Keratinocyte (primary cell): ENCODE results near the gene FASTKD2. TPM values are rescaled to one million over a fixed set of nuclear protein-coding genes. Genes with fewer than 3 reads are reported as not detected.

ENCODE experiments used
- DNase-seq: peaks from one replicate; pipeline ENCODE4 v3.0.0-alpha.2; 2011; ENCODE audit warnings: low read depth, missing footprints, low spot score
- FAIRE-seq: peaks from 2 replicates; lab custom pipeline; 2011; peaks lifted over from hg19 to GRCh38; lab: Jason Lieb, UNC
- H2AFZ ChIP-seq: 2 replicates; pipeline ENCODE4 v1.6.0; 2012; ENCODE audit warnings: low read length, control low read depth, inconsistent platforms; ENCODE audit not compliant: control insufficient read depth
- H3K27ac ChIP-seq: 2 replicates; pipeline ENCODE4 v1.5.1; 2011; ENCODE audit warnings: low read length; ENCODE audit not compliant: control insufficient read depth, insufficient read depth
- H3K27me3 ChIP-seq: 3 replicates; pipeline ENCODE4 v1.6.0; 2011; ENCODE audit warnings: low read length; ENCODE audit not compliant: control insufficient read depth, insufficient read depth; ENCODE audit errors: extremely low read depth
- H3K36me3 ChIP-seq, 2 experiments: 2 replicates in 1 of 2; 3 replicates in 1 of 2; pipeline ENCODE4 v1.5.1; 2011; ENCODE audit warnings: low read length in 2 of 2, mild to moderate bottlenecking in 1 of 2; ENCODE audit not compliant: control insufficient read depth in 2 of 2, insufficient read depth in 2 of 2; ENCODE audit errors: extremely low read depth in 1 of 2
- H3K4me1 ChIP-seq: 3 replicates; pipeline ENCODE4 v1.5.1; 2011; ENCODE audit warnings: low read length; ENCODE audit not compliant: control insufficient read depth, insufficient read depth; ENCODE audit errors: extremely low read depth
- H3K4me2 ChIP-seq: 3 replicates; pipeline ENCODE4 v1.6.0; 2011; ENCODE audit warnings: low read depth, low read length; ENCODE audit not compliant: control insufficient read depth, insufficient read depth; ENCODE audit errors: extremely low read depth
- H3K4me3 ChIP-seq, 3 experiments: fragments of 200-600 bp in 1 of 3; sonication (generic) in 1 of 3; 2 replicates in 2 of 3; 3 replicates in 1 of 3; pipeline ENCODE4 v1.5.1; 2011 to 2016; ENCODE audit warnings: low read length in 3 of 3, mild to moderate bottlenecking in 3 of 3, control low read depth in 2 of 3, inconsistent platforms in 1 of 3, low read depth in 1 of 3, mixed read lengths in 1 of 3, mixed run types in 1 of 3, moderate library complexity in 1 of 3; ENCODE audit not compliant: control insufficient read depth in 2 of 3, insufficient read depth in 2 of 3; ENCODE audit errors: extremely low read depth in 1 of 3
- H3K79me2 ChIP-seq: 2 replicates; pipeline ENCODE4 v1.6.0; 2012; ENCODE audit warnings: low read length; ENCODE audit not compliant: control insufficient read depth, insufficient read depth
- H3K9ac ChIP-seq: 3 replicates; pipeline ENCODE4 v1.6.0; 2011; ENCODE audit warnings: low read length; ENCODE audit not compliant: control insufficient read depth, insufficient read depth; ENCODE audit errors: extremely low read depth
- H3K9me1 ChIP-seq: 3 replicates; pipeline ENCODE4 v1.6.0; 2011; ENCODE audit warnings: low read length; ENCODE audit not compliant: control insufficient read depth, insufficient read depth; ENCODE audit errors: extremely low read depth
- H3K9me3 ChIP-seq: 2 replicates; pipeline ENCODE4 v1.5.1; 2012; ENCODE audit warnings: low read depth, low read length; ENCODE audit not compliant: control insufficient read depth
- H4K20me1 ChIP-seq: 3 replicates; pipeline ENCODE4 v1.6.0; 2011; ENCODE audit warnings: low read length; ENCODE audit not compliant: control insufficient read depth, insufficient read depth; ENCODE audit errors: extremely low read depth
- EZH2 ChIP-seq: IDR thresholded peaks from one replicate; pipeline ENCODE4 v1.6.1; 2012; ENCODE audit warnings: inconsistent platforms, mild to moderate bottlenecking, low read length, moderate library complexity
- dilution Hi-C: fragments of 300-500 bp; cut with MboI; formaldehyde crosslinking; loops from one replicate; pipeline ENCODE4 v1.7.0; 2020; ENCODE audit warnings: low sequenced_read_pairs; ENCODE audit not compliant: extremely low pct_ligation_motif_present
- polyA plus RNA-seq, 5 experiments: library from polyadenylated mRNA; depleted of rRNA in 3 of 5; stranded (reverse) in 3 of 5; stranded (forward) in 1 of 5; unstranded in 1 of 5; fragments of >200 nt; gene quantifications; 1 replicate in 1 of 5; 2 replicates in 3 of 5; 3 replicates in 1 of 5; pipeline versions ENCODE4 v1.2.1 to v1.2.3, GENCODE V29; 2011 to 2012; ENCODE audit warnings: missing spikeins in 2 of 5, low read depth in 1 of 5, low replicate concordance in 1 of 5
- TF ChIP-seq, protein P1 (sequence below), 3 experiments: IDR thresholded peaks in 1 of 3; conservative IDR thresholded peaks in 1 of 3; optimal IDR thresholded peaks in 1 of 3; 2 replicates in 2 of 3; 3 replicates in 1 of 3; pipeline versions ENCODE3 to v1.5.1; 2011; ENCODE audit warnings: low read length in 3 of 3, mild to moderate bottlenecking in 3 of 3, moderate library complexity in 2 of 3, control low read depth in 1 of 3, inconsistent platforms in 1 of 3; ENCODE audit not compliant: insufficient read depth in 2 of 3; ENCODE audit errors: extremely low read depth in 1 of 3

Gene FASTKD2
- polyA plus RNA-seq, 1 donor (not counting 4 experiments of a cell fraction or from before 2014, with no cell fraction given) = 51.1 TPM

DNA sequence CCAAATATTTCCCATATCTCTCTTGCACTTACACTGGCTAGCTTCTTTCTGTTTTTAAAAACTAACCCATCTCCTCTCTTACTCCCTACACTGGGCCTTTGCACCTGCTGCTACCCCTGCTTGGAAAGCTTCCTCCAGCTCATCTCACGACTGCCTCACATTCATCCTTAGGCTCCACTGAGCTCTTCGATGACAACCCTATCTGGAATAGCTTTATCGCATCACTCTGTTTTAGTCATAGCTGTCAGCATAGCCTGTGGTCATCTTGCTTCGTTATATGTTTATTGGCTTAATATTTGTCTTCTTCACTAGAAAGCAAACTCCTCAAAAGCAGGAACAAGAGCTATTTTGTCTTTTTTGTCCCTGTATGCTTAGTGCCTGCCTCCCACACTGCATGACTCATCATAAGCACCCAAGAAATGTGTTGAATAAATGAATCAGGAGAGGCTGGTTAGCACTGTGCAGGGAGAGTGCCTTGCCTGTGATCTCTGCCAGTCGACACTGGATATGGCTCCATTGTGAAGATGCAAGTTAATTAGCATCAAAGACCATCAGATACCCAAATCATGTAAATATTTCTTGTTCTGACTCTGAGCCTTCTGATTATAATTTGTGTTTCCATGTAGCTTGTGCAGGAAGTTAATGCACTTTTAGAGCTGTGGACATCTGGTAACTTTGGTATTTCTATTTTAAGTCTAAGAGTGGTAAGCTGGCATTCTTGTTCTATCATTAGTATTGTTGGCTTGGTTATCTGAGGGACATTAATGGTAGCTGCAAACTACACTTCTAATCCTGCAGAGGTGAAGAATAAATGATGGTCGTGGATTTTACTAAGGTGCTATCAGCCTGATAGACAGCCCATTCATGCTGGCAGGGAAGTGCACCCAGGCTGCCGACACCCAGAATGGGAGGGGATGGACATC, 36.9 kb upstream of the FASTKD2 start:
- H3K27me3 ChIP-seq = no peaks in the 10 kb centered on the region
- dilution Hi-C loops = no loop called here
- no peak overlapping the region for H2AFZ ChIP-seq
- FAIRE-seq (no peak), DNase-seq (no peak)
- no peak overlapping the region for H3K27ac ChIP-seq
- H3K9me1 ChIP-seq = no peaks in the 10 kb centered on the region
- H3K9ac ChIP-seq = no peak overlapping the region
- H3K4me1 ChIP-seq = no peaks in the 10 kb centered on the region
- H3K36me3 ChIP-seq = no peaks in the 10 kb centered on the region
- H3K4me2 ChIP-seq = no peak overlapping the region
- no peaks in the 10 kb centered on the region for H4K20me1 ChIP-seq
- TF ChIP-seq, protein P1, sequence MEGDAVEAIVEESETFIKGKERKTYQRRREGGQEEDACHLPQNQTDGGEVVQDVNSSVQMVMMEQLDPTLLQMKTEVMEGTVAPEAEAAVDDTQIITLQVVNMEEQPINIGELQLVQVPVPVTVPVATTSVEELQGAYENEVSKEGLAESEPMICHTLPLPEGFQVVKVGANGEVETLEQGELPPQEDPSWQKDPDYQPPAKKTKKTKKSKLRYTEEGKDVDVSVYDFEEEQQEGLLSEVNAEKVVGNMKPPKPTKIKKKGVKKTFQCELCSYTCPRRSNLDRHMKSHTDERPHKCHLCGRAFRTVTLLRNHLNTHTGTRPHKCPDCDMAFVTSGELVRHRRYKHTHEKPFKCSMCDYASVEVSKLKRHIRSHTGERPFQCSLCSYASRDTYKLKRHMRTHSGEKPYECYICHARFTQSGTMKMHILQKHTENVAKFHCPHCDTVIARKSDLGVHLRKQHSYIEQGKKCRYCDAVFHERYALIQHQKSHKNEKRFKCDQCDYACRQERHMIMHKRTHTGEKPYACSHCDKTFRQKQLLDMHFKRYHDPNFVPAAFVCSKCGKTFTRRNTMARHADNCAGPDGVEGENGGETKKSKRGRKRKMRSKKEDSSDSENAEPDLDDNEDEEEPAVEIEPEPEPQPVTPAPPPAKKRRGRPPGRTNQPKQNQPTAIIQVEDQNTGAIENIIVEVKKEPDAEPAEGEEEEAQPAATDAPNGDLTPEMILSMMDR (optimal IDR thresholded peaks at IDR 0.05 in 1 of 3, IDR thresholded peaks at IDR 0.05 in 1 of 3, conservative IDR thresholded peaks at IDR 0.05 in 1 of 3; ENCODE audit: extremely low read depth in 1 of 3, insufficient read depth in 2 of 3, low read length in 3 of 3) = no peak
- no peak for TF ChIP-seq EZH2
- H3K9me3 ChIP-seq = no peaks in the 10 kb centered on the region
- H3K79me2 ChIP-seq = no peaks in the 10 kb centered on the region
- H3K4me3 ChIP-seq = no peak overlapping the region

DNA sequence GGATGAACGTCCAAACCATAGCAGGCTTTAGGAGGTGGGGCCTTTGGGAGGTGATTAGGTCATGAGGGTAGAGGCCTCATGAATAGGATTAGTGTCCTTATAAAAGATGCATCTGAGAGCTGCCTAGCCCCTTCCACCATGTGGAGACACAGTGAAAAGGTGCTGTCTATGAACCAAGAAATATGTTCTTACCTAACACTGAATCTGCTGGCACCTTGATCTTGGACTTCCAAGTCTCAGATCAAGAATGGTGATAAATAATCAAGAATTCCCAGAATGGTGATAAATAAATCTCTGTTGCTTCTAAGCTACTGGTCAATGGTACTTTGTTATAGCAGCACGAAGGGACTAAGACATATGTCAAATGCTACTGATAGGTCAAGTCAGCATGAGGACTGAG, 32.1 kb upstream of the FASTKD2 start:
- no peaks in the 10 kb centered on the region for H4K20me1 ChIP-seq
- no peaks in the 10 kb centered on the region for H3K4me1 ChIP-seq
- no peak overlapping the region for H3K27ac ChIP-seq
- FAIRE-seq (no peak), DNase-seq (no peak)
- no peak overlapping the region for H2AFZ ChIP-seq
- no peak overlapping the region for H3K4me3 ChIP-seq
- no peaks in the 10 kb centered on the region for H3K36me3 ChIP-seq
- H3K79me2 ChIP-seq = no peaks in the 10 kb centered on the region
- dilution Hi-C loops = no loop called here
- H3K9me3 ChIP-seq = no peaks in the 10 kb centered on the region
- H3K9me1 ChIP-seq = no peaks in the 10 kb centered on the region
- H3K27me3 ChIP-seq = no peaks in the 10 kb centered on the region
- no peak overlapping the region for H3K9ac ChIP-seq
- H3K4me2 ChIP-seq = no peak overlapping the region
- TF ChIP-seq EZH2 = no peak
- TF ChIP-seq, protein P1 (optimal IDR thresholded peaks at IDR 0.05 in 1 of 3, IDR thresholded peaks at IDR 0.05 in 1 of 3, conservative IDR thresholded peaks at IDR 0.05 in 1 of 3; ENCODE audit: extremely low read depth in 1 of 3, insufficient read depth in 2 of 3, low read length in 3 of 3) = no peak
